Heart right ventricle (tissue), 16 donors: ENCODE data around the gene NCS1. TPM values are rescaled to one million over a fixed set of nuclear protein-coding genes. Genes with fewer than 3 reads are reported as not detected.

ENCODE experiments used
- ATAC-seq, 8 donors: fragments of 200-7000 bp; cut with Tn5 transposase; one replicate each; pipeline ENCODE4 v1.9.1; 2020; ENCODE audit warnings: mild to moderate bottlenecking in 8 of 8, moderate library complexity in 8 of 8, moderate number of reproducible peaks in 1 of 8
- DNase-seq, 2 donors: peaks; one replicate each; pipeline ENCODE4 v3.0.0-alpha.2; 2020
- H3K27ac ChIP-seq, 10 donors: fragments of 200-600 bp; sonication (generic) in 2 of 10; one replicate each; pipeline versions ENCODE4 v1.5.0 to v1.8.0; 2020 to 2022; ENCODE audit warnings: mild to moderate bottlenecking in 3 of 10
- H3K27me3 ChIP-seq, 7 donors: fragments of 200-600 bp; one replicate each; pipeline ENCODE4 v1.8.0; 2021 to 2022; ENCODE audit warnings: mild to moderate bottlenecking in 2 of 7
- H3K36me3 ChIP-seq, 9 donors: fragments of 200-600 bp; sonication (generic) in 1 of 9; one replicate each; pipeline versions ENCODE4 v1.5.0 to v1.8.0; 2020 to 2022; ENCODE audit warnings: mild to moderate bottlenecking in 2 of 9
- H3K4me1 ChIP-seq, 9 donors: fragments of 200-600 bp; sonication (generic) in 1 of 9; one replicate each; pipeline versions ENCODE4 v1.5.0 to v1.8.0; 2020 to 2022; ENCODE audit warnings: mild to moderate bottlenecking in 4 of 9
- H3K4me3 ChIP-seq, 10 donors: fragments of 200-600 bp; sonication (generic) in 2 of 10; one replicate each; pipeline versions ENCODE4 v1.5.0 to v1.8.0; 2020 to 2022; ENCODE audit warnings: mild to moderate bottlenecking in 7 of 10, moderate library complexity in 2 of 10
- H3K9me3 ChIP-seq, 11 donors: fragments of 200-600 bp in 10 of 11; sonication (generic) in 2 of 11; one replicate each; pipeline versions ENCODE4 v1.5.0 to v1.8.0; 2013 to 2022; ENCODE audit warnings: mild to moderate bottlenecking in 2 of 11, control low read depth in 1 of 11, moderate library complexity in 1 of 11
- CTCF ChIP-seq, 9 donors: fragments of 200-600 bp; sonication (generic) in 2 of 9; IDR thresholded peaks; one replicate each; pipeline versions ENCODE4 v1.5.0 to v1.8.0; 2021 to 2022; ENCODE audit warnings: antibody characterized with exemption in 9 of 9, mild to moderate bottlenecking in 5 of 9, moderate library complexity in 1 of 9
- WGBS, 2 donors: extraction: QIAGEN DNeasy Blood & Tissue Kit; methylation state at CpG; one replicate each; pipeline ENCODE4 v1.1.7; 2013; ENCODE audit warnings: inconsistent platforms in 1 of 2; 5-methylcytosine and 5-hydroxymethylcytosine counted together
- intact Hi-C, 10 donors: fragments of 100-400 bp; cut with DNase I; formaldehyde crosslinking; loops; one replicate each; pipeline versions ENCODE4 v1.11.1 to v1.14.2; 2022
- polyA plus RNA-seq, 2 donors: library from polyadenylated mRNA; stranded (reverse); fragments of 200-250 nt; gene quantifications; one replicate each; pipeline ENCODE4 v1.2.3, GENCODE V29; 2013
- total RNA-seq, 10 donors: library from RNA; stranded (reverse); fragmentation: NEBNext Ultra II Directional in 3 of 10; extraction: Animal tissue kit (Norgen Biotek cat#: 25700) in 3 of 10; gene quantifications; one replicate each; pipeline versions ENCODE4 v1.2.1 to v1.2.4, GENCODE V29; 2021 to 2023
- donor health status: Arrhythmogenic right ventricular cardiomyopathy.
- donor health status: ischemic (EF 13 %, LVEDD 7.1; RV severe dilation, severe dysfunction).
- donor health status: healthy with polysubstance abuse.
- donor health status: DM: no; HTN: yes; CAD: no.
- donor health status: DM: no; HTN: no; CAD: no.
- donor health status: ischemic (EF 25% LVEDD 6.9; RV normal size, moderate dysfunction).
- donor health status: ischemic (EF 25% LVEDD 5.7; RV mildly dilated, moderate dysfunction).
- donor health status: healthy.
- donor health status: DM: yes; HTN: yes; CAD: no.
- donor health status: Ischemic cardiomyopathy.
- donor health status: ischemic (EF 35%, LVEDD 5.7; RV mildly dilated, moderate dysfunction).
- donor health status: nonischemic (EF 11% LVEDD 7.7; RV severe dilation, severe dysfunction).
- donor health status: DM: yes; HTN: yes; CAD: no.
- donor health status: PGD.
- donor health status: ischemic (EF 29% LVEDD 5.4; RV normal size, mild dysfunction).
- donor health status: nonischemic (EF 23%, LVEDD 6.1; RV moderate dilation, normal function).

The NCS1 gene
- total and polyA plus RNA-seq, 12 donors, result 2.0 to 16.2 (median 7.0) TPM

DNA sequence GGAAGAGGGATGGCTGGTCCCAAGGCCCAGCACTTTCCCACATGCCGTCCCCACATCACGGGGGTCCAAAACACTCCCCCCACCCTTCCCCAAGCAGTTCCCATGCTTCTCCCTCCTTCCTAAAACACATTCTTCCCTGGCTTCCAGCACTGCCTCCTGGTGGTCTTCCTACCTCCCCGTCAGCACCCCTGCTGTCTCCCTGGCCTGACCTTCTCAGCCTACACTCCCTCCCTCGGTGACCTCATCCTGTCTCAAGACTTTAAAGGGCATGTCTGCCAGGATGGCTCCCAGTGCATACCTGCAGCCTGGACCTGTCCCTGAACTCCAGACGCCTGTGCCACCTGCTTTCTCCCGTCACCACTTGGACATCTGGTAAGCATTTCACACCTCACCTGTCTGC, 4.3 kb upstream of the NCS1 start:
- H3K27me3 ChIP-seq, result peaks cover 0 to 20% (median 3%) of the 10 kb centered on the region in 7 donors
- H3K27ac ChIP-seq, result no peak overlapping the region
- ATAC-seq, result no peak
- no peak for TF ChIP-seq CTCF (IDR thresholded peaks at IDR 0.05)
- intact Hi-C loops, result no loop called here
- DNase-seq, result no peak
- no peaks in the 10 kb centered on the region for H3K9me3 ChIP-seq
- peaks cover 0 to 8% (median 3%) of the 10 kb centered on the region in 9 donors for H3K4me1 ChIP-seq
- H3K36me3 ChIP-seq, result no peaks in the 10 kb centered on the region
- 76 to 83% methylated on average over 6 of the region's 6 CpGs for WGBS, 2 donors
- H3K4me3 ChIP-seq, result no peak overlapping the region

- Histone ChIP-seq H3K9me3 (no peaks in the 10 kb centered on the region), H3K4me1 (peaks cover 0 to 19% (median 9%) of the 10 kb centered on the region in 9 donors), H3K27ac (peak overlapping the region in 2 of 10 donors; percentile 14 to 22), H3K36me3 (no peaks in the 10 kb centered on the region), H3K4me3 (peak overlapping the region in 9 of 10 donors; percentile 21 to 55 (median 44)), H3K27me3 (peaks cover 0 to 32% (median 6%) of the 10 kb centered on the region in 7 donors)
- DNase-seq (no peak), ATAC-seq (peak in 3 of 8 donors; percentile 6 to 21 (median 19))
- TF ChIP-seq CTCF (IDR thresholded peaks at IDR 0.05), result no peak
- intact Hi-C loops, result no loop called here
- WGBS, 2 donors, result 32 to 34% methylated on average over 44 to 45 of the region's 45 CpGs
These were observed 717 bp upstream of the NCS1 start for GRCh38 chr9:130171226-130172148.

DNA sequence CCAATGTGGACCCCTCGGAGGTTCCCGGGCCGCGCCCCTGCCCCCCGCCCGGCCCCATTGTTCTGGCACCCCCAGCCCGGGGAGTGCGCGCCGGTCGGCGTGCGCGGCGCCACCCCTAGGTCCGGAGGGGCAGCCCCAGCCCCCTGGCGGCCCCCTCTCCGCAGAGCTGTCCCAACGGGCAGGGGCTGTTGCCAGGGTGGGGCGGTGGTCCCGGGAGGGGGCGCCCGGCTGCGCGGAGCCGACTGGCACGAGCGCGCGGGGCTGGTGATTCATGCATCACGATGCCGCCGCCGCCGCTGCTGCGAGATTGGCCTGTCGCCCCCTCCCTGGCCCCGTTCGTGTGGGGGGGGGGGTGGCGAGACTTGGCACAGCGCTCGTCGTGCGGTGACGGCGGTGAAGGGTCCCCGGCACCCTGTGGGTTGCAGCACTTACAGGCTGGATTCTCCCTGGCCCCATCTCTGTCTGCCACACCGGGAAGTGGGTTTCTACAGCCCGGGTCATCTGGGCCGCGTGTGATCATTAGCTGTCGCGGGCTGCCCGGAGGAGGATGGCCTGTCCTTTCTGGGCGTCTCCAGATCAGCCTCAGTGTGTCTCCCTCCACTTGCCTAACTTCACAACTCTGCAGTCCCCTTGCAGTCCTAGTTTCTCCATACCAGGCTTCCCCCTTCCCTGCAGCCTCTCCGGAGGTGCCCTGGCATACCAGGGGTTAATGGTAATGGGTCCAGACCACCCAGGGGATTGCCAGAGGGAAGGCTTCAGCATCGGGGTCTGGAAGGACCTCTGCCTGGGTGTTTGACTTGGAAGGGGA, 858 bp downstream of the NCS1 start:
- WGBS, 2 donors, result 4 to 6% methylated on average over 31 to 57 of the region's 57 CpGs
- Histone ChIP-seq H3K27me3 (peaks cover 0 to 32% (median 6%) of the 10 kb centered on the region in 7 donors), H3K27ac (peak overlapping the region in 4 of 10 donors; percentile 25 to 66 (median 39)), H3K4me3 (peak overlapping the region; percentile 28 to 62 (median 57)), H3K4me1 (peaks cover 0 to 19% (median 9%) of the 10 kb centered on the region in 9 donors), H3K9me3 (no peaks in the 10 kb centered on the region), H3K36me3 (no peaks in the 10 kb centered on the region)
- ATAC-seq (no peak), DNase-seq (no peak)
- intact Hi-C loops, result no loop called here
- no peak for TF ChIP-seq CTCF (IDR thresholded peaks at IDR 0.05)

GRCh38 chr9:130173666-130173983, 1.4 kb downstream of the NCS1 start:
- WGBS, 2 donors, result 77 to 87% methylated on average over 8 to 9 of the region's 9 CpGs
- peaks cover 0 to 32% (median 6%) of the 10 kb centered on the region in 7 donors for H3K27me3 ChIP-seq
- no peak for TF ChIP-seq CTCF (IDR thresholded peaks at IDR 0.05)
- H3K4me3 ChIP-seq, result peak overlapping the region in 8 of 10 donors; percentile 52 to 62 (median 58)
- no peaks in the 10 kb centered on the region for H3K9me3 ChIP-seq
- H3K27ac ChIP-seq, result peak overlapping the region in 1 of 10 donors; percentile 66
- ATAC-seq, result peak in 1 of 8 donors; percentile 10
- no peak for DNase-seq
- peaks cover 0 to 19% (median 9%) of the 10 kb centered on the region in 9 donors for H3K4me1 ChIP-seq
- intact Hi-C loops, result no loop called here
- no peaks in the 10 kb centered on the region for H3K36me3 ChIP-seq
